Measurements from ENCODE around the gene LRPAP1.

DNA sequence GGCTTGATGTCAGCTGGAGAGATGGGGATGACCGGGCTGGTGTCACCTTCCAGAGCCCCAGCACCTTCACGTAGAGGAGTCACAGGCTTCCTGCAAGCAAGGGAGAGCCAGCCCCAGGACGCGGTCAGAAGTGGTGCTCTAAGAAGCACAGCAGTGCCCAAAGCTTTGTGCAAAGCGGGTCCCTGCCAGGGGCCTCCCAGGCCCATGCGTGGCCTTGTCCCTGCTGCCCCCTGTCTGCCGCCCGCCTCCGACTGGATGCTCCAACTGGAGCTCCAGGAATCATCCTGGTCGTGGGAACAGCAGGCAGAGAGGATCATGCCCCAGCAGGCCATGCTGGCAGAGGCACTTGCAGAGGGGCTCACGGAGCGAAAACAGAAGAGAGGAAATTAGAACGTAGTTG is 40.1 kb upstream of the LRPAP1 start:
- TF ChIP-seq POLR2A (IDR thresholded peaks at IDR 0.05): no peak
- TF ChIP-seq, protein P1, sequence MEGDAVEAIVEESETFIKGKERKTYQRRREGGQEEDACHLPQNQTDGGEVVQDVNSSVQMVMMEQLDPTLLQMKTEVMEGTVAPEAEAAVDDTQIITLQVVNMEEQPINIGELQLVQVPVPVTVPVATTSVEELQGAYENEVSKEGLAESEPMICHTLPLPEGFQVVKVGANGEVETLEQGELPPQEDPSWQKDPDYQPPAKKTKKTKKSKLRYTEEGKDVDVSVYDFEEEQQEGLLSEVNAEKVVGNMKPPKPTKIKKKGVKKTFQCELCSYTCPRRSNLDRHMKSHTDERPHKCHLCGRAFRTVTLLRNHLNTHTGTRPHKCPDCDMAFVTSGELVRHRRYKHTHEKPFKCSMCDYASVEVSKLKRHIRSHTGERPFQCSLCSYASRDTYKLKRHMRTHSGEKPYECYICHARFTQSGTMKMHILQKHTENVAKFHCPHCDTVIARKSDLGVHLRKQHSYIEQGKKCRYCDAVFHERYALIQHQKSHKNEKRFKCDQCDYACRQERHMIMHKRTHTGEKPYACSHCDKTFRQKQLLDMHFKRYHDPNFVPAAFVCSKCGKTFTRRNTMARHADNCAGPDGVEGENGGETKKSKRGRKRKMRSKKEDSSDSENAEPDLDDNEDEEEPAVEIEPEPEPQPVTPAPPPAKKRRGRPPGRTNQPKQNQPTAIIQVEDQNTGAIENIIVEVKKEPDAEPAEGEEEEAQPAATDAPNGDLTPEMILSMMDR (IDR thresholded peaks at IDR 0.05): no peak
